Esophagus squamous epithelium (tissue), 5 donors: ENCODE data around the gene ZC3H14. TPM values are rescaled to one million over a fixed set of nuclear protein-coding genes. Genes with fewer than 3 reads are reported as not detected.

ENCODE experiments used
- DNase-seq: peaks from one replicate; lab custom pipeline; 2025; lab: John Stamatoyannopoulos, UW
- H3K27ac ChIP-seq, 4 donors: fragments of 200-600 bp; sonication (generic); one replicate each; pipeline ENCODE4 v1.5.1; 2016 to 2019; ENCODE audit warnings: mild to moderate bottlenecking in 1 of 4
- H3K27me3 ChIP-seq, 4 donors: fragments of 200-600 bp; sonication (generic); 1 replicate in 3 of 4; 2 replicates in 1 of 4; pipeline versions ENCODE4 v1.5.1 to v1.6.0; 2017 to 2021; ENCODE audit warnings: antibody characterized with exemption in 1 of 4
- H3K36me3 ChIP-seq, 3 donors: fragments of 200-600 bp; sonication (generic); one replicate each; pipeline ENCODE4 v1.5.1; 2016 to 2019
- H3K4me1 ChIP-seq, 3 donors: fragments of 200-600 bp; sonication (generic); one replicate each; pipeline ENCODE4 v1.5.1; 2017 to 2019
- H3K4me3 ChIP-seq, 4 donors: fragments of 200-600 bp; sonication (generic); 1 replicate in 3 of 4; 2 replicates in 1 of 4; pipeline ENCODE4 v1.5.1; 2016 to 2019; ENCODE audit warnings: mild to moderate bottlenecking in 2 of 4, moderate library complexity in 1 of 4
- H3K9me3 ChIP-seq, 3 donors: fragments of 200-600 bp; sonication (generic); one replicate each; pipeline ENCODE4 v1.5.1; 2016 to 2019
- POLR2A ChIP-seq, 4 donors: fragments of 450-650 bp; IDR thresholded peaks; one replicate each; pipeline ENCODE4 v1.6.1; 2017; ENCODE audit warnings: antibody characterized with exemption in 4 of 4, mild to moderate bottlenecking in 4 of 4, moderate library complexity in 3 of 4
- WGBS, 2 donors: methylation state at CpG; one replicate each; pipeline ENCODE4 v1.1.5; 2018; 5-methylcytosine and 5-hydroxymethylcytosine counted together
- intact Hi-C: fragments of 100-400 bp; cut with DNase I; formaldehyde crosslinking; loops from one replicate; pipeline ENCODE4 v1.15.0; 2022
- total RNA-seq, 4 donors: library from RNA; depleted of rRNA; stranded (reverse); fragments of >200 nt; gene quantifications; one replicate each; pipeline ENCODE4 v1.1.0, GENCODE V29; 2016
- TF ChIP-seq, protein P1 (sequence below), 6 experiments: fragments of 450-650 bp in 4 of 6; fragments of 200-600 bp in 2 of 6; sonication (generic) in 2 of 6; IDR thresholded peaks; one replicate each; pipeline ENCODE4 v1.5.1; 2016 to 2019; ENCODE audit warnings: antibody characterized with exemption in 6 of 6, mild to moderate bottlenecking in 4 of 6, moderate library complexity in 4 of 6
- donor health status: DM: yes; HTN: yes; CAD: no.

Gene ZC3H14
- total RNA-seq, 4 donors from 2014 or later, result 28.3 to 52.3 (median 36.1) TPM

DNA sequence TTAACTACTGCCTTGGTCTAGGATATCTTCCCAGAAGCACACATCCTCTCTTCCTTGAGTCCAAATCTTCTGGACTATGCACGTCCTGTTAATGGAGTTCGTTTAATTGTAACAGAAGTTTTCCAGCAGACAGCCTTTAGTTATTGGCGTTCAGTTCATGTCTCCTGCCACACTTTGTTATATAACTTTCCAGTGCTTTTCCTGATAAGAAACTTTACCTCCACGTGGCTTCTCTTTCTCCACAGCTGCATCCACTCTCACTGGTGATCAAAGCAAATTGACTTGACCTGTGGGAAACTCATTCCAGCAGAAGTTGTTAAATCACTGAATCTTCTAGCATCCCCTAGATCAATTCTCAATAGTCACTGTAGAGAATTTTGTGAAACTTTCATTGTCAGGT is 27.0 kb upstream of the ZC3H14 start:
- no peaks in the 10 kb centered on the region for H3K9me3 ChIP-seq
- DNase-seq, result no peak
- TF ChIP-seq, protein P1, sequence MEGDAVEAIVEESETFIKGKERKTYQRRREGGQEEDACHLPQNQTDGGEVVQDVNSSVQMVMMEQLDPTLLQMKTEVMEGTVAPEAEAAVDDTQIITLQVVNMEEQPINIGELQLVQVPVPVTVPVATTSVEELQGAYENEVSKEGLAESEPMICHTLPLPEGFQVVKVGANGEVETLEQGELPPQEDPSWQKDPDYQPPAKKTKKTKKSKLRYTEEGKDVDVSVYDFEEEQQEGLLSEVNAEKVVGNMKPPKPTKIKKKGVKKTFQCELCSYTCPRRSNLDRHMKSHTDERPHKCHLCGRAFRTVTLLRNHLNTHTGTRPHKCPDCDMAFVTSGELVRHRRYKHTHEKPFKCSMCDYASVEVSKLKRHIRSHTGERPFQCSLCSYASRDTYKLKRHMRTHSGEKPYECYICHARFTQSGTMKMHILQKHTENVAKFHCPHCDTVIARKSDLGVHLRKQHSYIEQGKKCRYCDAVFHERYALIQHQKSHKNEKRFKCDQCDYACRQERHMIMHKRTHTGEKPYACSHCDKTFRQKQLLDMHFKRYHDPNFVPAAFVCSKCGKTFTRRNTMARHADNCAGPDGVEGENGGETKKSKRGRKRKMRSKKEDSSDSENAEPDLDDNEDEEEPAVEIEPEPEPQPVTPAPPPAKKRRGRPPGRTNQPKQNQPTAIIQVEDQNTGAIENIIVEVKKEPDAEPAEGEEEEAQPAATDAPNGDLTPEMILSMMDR (IDR thresholded peaks at IDR 0.05), result no peak
- no peak for TF ChIP-seq POLR2A (IDR thresholded peaks at IDR 0.05)
- no peak overlapping the region for H3K27ac ChIP-seq
- peaks cover 0 to 7% (median 0%) of the 10 kb centered on the region in 3 donors for H3K4me1 ChIP-seq
- peaks cover 0 to 41% (median 0%) of the 10 kb centered on the region in 3 donors for H3K36me3 ChIP-seq
- intact Hi-C loops, result no loop called here
- no peaks in the 10 kb centered on the region for H3K27me3 ChIP-seq
- WGBS, 2 donors, result 48 to 61% methylated on average over 4 of the region's 4 CpGs
- H3K4me3 ChIP-seq, result no peak overlapping the region

DNA sequence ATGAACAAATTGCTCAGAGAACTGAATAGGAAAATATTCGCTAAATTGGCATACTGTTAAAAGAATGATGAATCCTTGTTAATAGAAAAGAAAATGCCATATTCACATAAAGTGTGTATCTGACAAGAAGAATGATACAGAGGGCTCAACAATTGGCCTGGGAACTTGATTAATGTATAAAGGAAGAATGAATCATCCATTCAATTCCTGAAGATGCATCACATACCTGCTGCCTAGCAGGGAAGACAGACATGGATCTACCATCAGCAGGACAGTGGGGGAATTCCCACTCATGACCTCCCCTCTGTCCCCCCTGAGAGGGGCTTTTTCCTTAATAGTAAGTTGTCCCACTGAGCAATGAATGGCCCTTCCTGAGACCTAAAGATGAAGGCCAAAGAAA is 21.5 kb upstream of the ZC3H14 start:
- no peak for TF ChIP-seq POLR2A (IDR thresholded peaks at IDR 0.05)
- TF ChIP-seq, protein P1 (IDR thresholded peaks at IDR 0.05), result no peak
- Histone ChIP-seq H3K36me3 (peaks cover 0 to 45% (median 0%) of the 10 kb centered on the region in 3 donors), H3K4me1 (peaks cover 0 to 7% (median 0%) of the 10 kb centered on the region in 3 donors), H3K27me3 (no peaks in the 10 kb centered on the region), H3K9me3 (no peaks in the 10 kb centered on the region), H3K27ac (no peak overlapping the region), H3K4me3 (no peak overlapping the region)
- intact Hi-C loops, result no loop called here
- DNase-seq, result no peak
- 56 to 68% methylated on average over 1 of the region's 1 CpG for WGBS, 2 donors

DNA sequence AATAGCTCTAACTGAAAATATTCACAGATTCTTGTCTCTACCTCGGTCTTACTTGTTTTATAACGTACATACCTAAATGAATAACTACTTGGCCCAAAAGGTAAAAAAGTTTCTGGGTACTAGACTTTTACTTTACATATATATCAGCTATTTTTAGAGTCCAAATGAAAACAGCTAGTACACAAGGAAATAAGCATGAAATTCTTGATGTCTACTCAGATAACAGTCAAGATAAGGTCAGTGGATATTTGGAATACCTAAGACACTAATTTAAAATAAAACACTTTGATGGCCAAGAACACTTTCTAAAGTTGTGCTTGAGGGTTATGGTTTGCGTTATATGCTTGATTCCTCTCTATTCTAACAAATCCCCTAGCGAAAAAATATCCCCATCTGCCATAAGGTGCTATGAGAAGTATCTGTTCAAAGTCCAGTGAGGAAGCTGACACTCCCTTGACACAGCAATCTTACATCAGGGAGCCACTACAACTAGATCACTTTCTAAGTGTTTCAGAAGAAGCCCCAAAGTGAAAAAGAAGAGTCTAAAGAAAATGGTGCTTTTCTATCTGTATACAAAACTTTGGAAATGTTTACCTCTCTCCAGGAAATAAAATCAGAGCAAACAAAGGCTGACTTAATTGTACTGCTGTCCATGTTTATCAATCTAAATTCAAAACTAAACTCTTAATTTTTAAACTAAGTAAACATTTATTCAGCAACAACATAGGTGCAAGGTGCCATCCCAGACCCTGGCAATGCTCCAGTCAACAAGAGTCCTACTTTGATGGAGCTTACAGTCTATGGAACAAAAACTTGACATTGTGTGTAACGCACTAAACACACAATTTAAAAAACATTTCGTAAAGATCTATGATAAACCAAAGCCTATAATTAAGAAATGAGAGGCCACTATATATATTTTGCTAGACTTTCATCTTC is 19.7 kb upstream of the ZC3H14 start:
- DNase-seq, result no peak
- intact Hi-C loops, result no loop called here
- TF ChIP-seq POLR2A (IDR thresholded peaks at IDR 0.05), result no peak
- TF ChIP-seq, protein P1 (IDR thresholded peaks at IDR 0.05), result no peak
- no peak overlapping the region for H3K4me3 ChIP-seq
- no peaks in the 10 kb centered on the region for H3K27me3 ChIP-seq
- H3K4me1 ChIP-seq, result no peaks in the 10 kb centered on the region
- no peaks in the 10 kb centered on the region for H3K9me3 ChIP-seq
- H3K27ac ChIP-seq, result no peak overlapping the region
- peaks cover 0 to 61% (median 0%) of the 10 kb centered on the region in 3 donors for H3K36me3 ChIP-seq
- 87 to 96% methylated on average over 6 of the region's 6 CpGs for WGBS, 2 donors

DNA sequence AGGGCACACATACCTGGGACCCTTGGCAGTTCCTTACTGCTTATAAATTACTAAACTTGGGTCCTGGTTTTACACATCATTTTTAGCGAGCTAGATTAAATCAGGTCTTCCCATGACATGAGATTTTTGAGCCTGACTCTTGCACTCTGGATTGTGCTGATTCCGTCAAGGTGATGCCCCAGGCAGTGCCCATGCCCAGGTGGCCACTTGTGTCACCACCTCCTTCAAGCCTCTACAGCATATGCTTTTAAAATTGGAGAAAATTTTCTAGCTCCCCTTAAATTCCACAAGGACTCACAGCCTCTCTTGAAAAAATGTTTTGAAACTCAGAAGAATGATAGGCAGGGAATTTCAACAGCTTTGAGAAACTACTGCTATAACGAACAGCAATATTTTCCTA is 17.6 kb upstream of the ZC3H14 start:
- H3K36me3 ChIP-seq, result peaks cover 0 to 75% (median 0%) of the 10 kb centered on the region in 3 donors
- H3K4me1 ChIP-seq, result peaks cover 0 to 4% (median under 1%) of the 10 kb centered on the region in 3 donors
- DNase-seq, result no peak
- 83 to 93% methylated on average over 3 of the region's 3 CpGs for WGBS, 2 donors
- no peak overlapping the region for H3K27ac ChIP-seq
- no peaks in the 10 kb centered on the region for H3K27me3 ChIP-seq
- no peak overlapping the region for H3K4me3 ChIP-seq
- TF ChIP-seq, protein P1 (IDR thresholded peaks at IDR 0.05), result no peak
- TF ChIP-seq POLR2A (IDR thresholded peaks at IDR 0.05), result no peak
- intact Hi-C loops, result no loop called here
- no peaks in the 10 kb centered on the region for H3K9me3 ChIP-seq
